Measurements from ENCODE around the gene SIRT7. TPM values are rescaled to one million over a fixed set of nuclear protein-coding genes. Genes with fewer than 3 reads are reported as not detected.

SIRT7 gene
- total and polyA plus RNA-seq, 9 donors: 3.4 to 17.7 (median 15.2) TPM

- DNase-seq: peak; percentile 93 to 96 (median 95)
- TF ChIP-seq CTCF (IDR thresholded peaks at IDR 0.05) (peak in 2 of 3 donors; percentile 33 to 56), EP300 (IDR thresholded peaks at IDR 0.05) (peak; percentile 21), POLR2A (IDR thresholded peaks at IDR 0.05) (peak; percentile 98)
- Histone ChIP-seq H3K4me1 (ENCODE audit: insufficient read depth) (peaks cover 12% of the 10 kb centered on the region), H3K36me3 (no peaks in the 10 kb centered on the region), H3K9me3 (no peaks in the 10 kb centered on the region), H3K27me3 (no peaks in the 10 kb centered on the region), H3K27ac (peak overlapping the region; percentile 87 to 95), H3K4me3 (peak overlapping the region; percentile 90)
- intact Hi-C loops (cut with DNase I): no loop called here
- 0 to 1% (median 0%) methylated on average over 47 to 86 of the region's 86 CpGs for WGBS, 3 donors
Observed at GRCh38 chr17:81871387-81872230, 46.4 kb downstream of the SIRT7 start.

- Histone ChIP-seq H3K4me1 (ENCODE audit: insufficient read depth) (peaks cover 12% of the 10 kb centered on the region), H3K36me3 (no peaks in the 10 kb centered on the region), H3K27ac (peak within 1 kb of the TSS; percentile 87 to 95), H3K27me3 (no peaks in the 10 kb centered on the region), H3K4me3 (peak within 1 kb of the TSS; percentile 90), H3K9me3 (no peaks in the 10 kb centered on the region)
- intact Hi-C loops (cut with DNase I): no loop called here
- 0 to 1% methylated on average over 6 to 64 of the region's 64 CpGs; no CpG with 5 or more reads in 1 of the 3 donors for WGBS, 3 donors
- TF ChIP-seq EP300 (IDR thresholded peaks at IDR 0.05): no peak
- TF ChIP-seq POLR2A (IDR thresholded peaks at IDR 0.05): no peak
- no peak for TF ChIP-seq CTCF (IDR thresholded peaks at IDR 0.05)
- DNase-seq: no peak
Observed at GRCh38 chr17:81870981-81871386, 47.0 kb downstream of the SIRT7 start, which contains the start of gene ARHGDIA. Gene ARHGDIA (minus strand): TSS chr17:81871337. CDS start chr17:81869930, 1,407 bp downstream.

- Histone ChIP-seq H3K9me3 (no peaks in the 10 kb centered on the region), H3K36me3 (no peaks in the 10 kb centered on the region), H3K27me3 (no peaks in the 10 kb centered on the region), H3K27ac (peak overlapping the region; percentile 87 to 95), H3K4me3 (peak overlapping the region; percentile 90), H3K4me1 (ENCODE audit: insufficient read depth) (peaks cover 12% of the 10 kb centered on the region)
- peak in 4 of 5 donors; percentile 41 to 69 (median 56) for DNase-seq
- intact Hi-C loops (cut with DNase I): no loop called here
- TF ChIP-seq POLR2A (IDR thresholded peaks at IDR 0.05) (no peak), CTCF (IDR thresholded peaks at IDR 0.05) (no peak), EP300 (IDR thresholded peaks at IDR 0.05) (no peak)
- WGBS, 3 donors: 1 to 4% (median 2%) methylated on average over 23 to 65 of the region's 65 CpGs
Observed at GRCh38 chr17:81870131-81870980, 47.6 kb downstream of the SIRT7 start.

Data from ovary (tissue), 9 donors.